Measurements from ENCODE around the gene FGF5.

FGF5 gene

DNA sequence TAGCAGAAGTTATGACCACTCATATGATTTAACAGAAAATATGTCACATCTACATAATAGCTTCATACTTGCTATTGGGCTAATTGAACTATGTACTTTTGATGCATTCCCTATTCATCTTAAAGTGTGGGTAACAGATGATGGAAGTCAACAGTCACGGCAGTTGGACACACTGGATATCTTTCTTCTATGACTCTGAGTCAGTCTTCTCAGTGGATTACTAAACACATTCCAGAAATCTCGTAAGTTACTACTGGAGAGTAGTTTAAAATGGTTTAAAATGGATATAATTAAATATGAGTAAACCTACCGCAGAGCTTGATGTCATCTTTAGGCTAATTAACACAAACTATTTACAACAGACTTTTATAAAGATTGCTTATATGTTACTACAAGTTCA, 39.0 kb downstream of the FGF5 start:
- Histone ChIP-seq H3K27ac (ENCODE audit: low read depth, low read length) (no peak overlapping the region), H2BK5ac (ENCODE audit: low read depth, low read length, poor library complexity) (no peak overlapping the region), H3K79me1 (ENCODE audit: low read length) (no peaks in the 10 kb centered on the region), H3K9ac (ENCODE audit: low read length) (no peak overlapping the region), H3K4me2 (ENCODE audit: low read length) (no peak overlapping the region), H3K27me3 (ENCODE audit: insufficient read depth, low read length) (no peaks in the 10 kb centered on the region), H3K4me3 (ENCODE audit: low read depth, low read length) (no peak overlapping the region), H4K12ac (ENCODE audit: low read depth, low read length) (no peak overlapping the region), H2AFZ (ENCODE audit: insufficient read depth, low read length, poor library complexity) (no peak overlapping the region), H2AK5ac (ENCODE audit: low read length) (no peak overlapping the region), H4K8ac (ENCODE audit: low read depth, low read length) (no peak overlapping the region), H3K79me2 (ENCODE audit: control insufficient read depth, insufficient read depth, low read length, poor library complexity) (no peaks in the 10 kb centered on the region), H2BK120ac (ENCODE audit: insufficient read depth, low read length, poor library complexity) (no peak overlapping the region), H4K91ac (ENCODE audit: low read depth, low read length) (no peak overlapping the region), H3K4ac (ENCODE audit: low read depth, low read length) (no peak overlapping the region), H3K36me3 (ENCODE audit: control insufficient read depth in 1 of 2, insufficient read depth in 2 of 2, low read length in 2 of 2) (no peaks in the 10 kb centered on the region), H3K18ac (ENCODE audit: low read length) (no peak overlapping the region), H3K14ac (ENCODE audit: low read length) (no peak overlapping the region), H3K4me1 (ENCODE audit: control insufficient read depth in 1 of 2, insufficient read depth in 2 of 2, low read length in 2 of 2) (no peaks in the 10 kb centered on the region), H3K9me3 (ENCODE audit: insufficient read depth, low read depth, low read length) (peaks cover 2% of the 10 kb centered on the region), H3K23ac (ENCODE audit: low read length) (no peak overlapping the region), H2BK12ac (ENCODE audit: low read length) (no peak overlapping the region)
- no peak for DNase-seq
- no CpG with 5 or more reads among the region's 3 CpGs for WGBS (ENCODE audit: extremely low coverage, insufficient coverage, insufficient read length)

DNA sequence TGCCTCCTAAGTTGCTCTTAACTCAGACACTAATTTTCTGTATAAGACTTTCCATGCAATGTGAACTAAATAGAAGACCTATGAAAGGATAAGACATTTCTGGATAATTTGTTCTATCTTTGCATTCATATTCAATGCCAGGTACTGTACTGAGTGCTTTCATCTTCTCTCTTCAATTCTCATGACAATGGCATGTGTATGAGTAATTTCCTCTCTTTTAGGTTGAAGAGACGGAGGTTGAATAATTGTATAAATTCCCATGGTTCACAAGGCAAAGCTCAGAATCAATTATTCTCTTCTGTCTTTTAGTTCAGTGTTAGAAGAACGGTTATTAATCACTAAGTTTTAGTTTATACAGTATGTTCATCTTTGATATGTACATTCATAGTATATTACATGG, 39.8 kb downstream of the FGF5 start:
- no peak overlapping the region for H4K12ac ChIP-seq (ENCODE audit: low read depth, low read length)
- no peak overlapping the region for H2AK5ac ChIP-seq (ENCODE audit: low read length)
- no peak overlapping the region for H3K4me2 ChIP-seq (ENCODE audit: low read length)
- no peaks in the 10 kb centered on the region for H3K79me1 ChIP-seq (ENCODE audit: low read length)
- H3K79me2 ChIP-seq (ENCODE audit: control insufficient read depth, insufficient read depth, low read length, poor library complexity) = no peaks in the 10 kb centered on the region
- H4K91ac ChIP-seq (ENCODE audit: low read depth, low read length) = no peak overlapping the region
- no peak overlapping the region for H2BK5ac ChIP-seq (ENCODE audit: low read depth, low read length, poor library complexity)
- WGBS (ENCODE audit: extremely low coverage, insufficient coverage, insufficient read length) = no CpG with 5 or more reads among the region's 2 CpGs
- no peaks in the 10 kb centered on the region for H3K27me3 ChIP-seq (ENCODE audit: insufficient read depth, low read length)
- no peak overlapping the region for H4K8ac ChIP-seq (ENCODE audit: low read depth, low read length)
- H3K23ac ChIP-seq (ENCODE audit: low read length) = no peak overlapping the region
- no peak overlapping the region for H3K4me3 ChIP-seq (ENCODE audit: low read depth, low read length)
- no peak overlapping the region for H3K4ac ChIP-seq (ENCODE audit: low read depth, low read length)
- no peak overlapping the region for H3K18ac ChIP-seq (ENCODE audit: low read length)
- peaks cover 2% of the 10 kb centered on the region for H3K9me3 ChIP-seq (ENCODE audit: insufficient read depth, low read depth, low read length)
- no peaks in the 10 kb centered on the region for H3K4me1 ChIP-seq (ENCODE audit: control insufficient read depth in 1 of 2, insufficient read depth in 2 of 2, low read length in 2 of 2)
- H3K27ac ChIP-seq (ENCODE audit: low read depth, low read length) = no peak overlapping the region
- no peak overlapping the region for H3K14ac ChIP-seq (ENCODE audit: low read length)
- no peaks in the 10 kb centered on the region for H3K36me3 ChIP-seq (ENCODE audit: control insufficient read depth in 1 of 2, insufficient read depth in 2 of 2, low read length in 2 of 2)
- H3K9ac ChIP-seq (ENCODE audit: low read length) = no peak overlapping the region
- DNase-seq = no peak
- no peak overlapping the region for H2BK12ac ChIP-seq (ENCODE audit: low read length)
- H2BK120ac ChIP-seq (ENCODE audit: insufficient read depth, low read length, poor library complexity) = no peak overlapping the region
- no peak overlapping the region for H2AFZ ChIP-seq (ENCODE audit: insufficient read depth, low read length, poor library complexity)

DNA sequence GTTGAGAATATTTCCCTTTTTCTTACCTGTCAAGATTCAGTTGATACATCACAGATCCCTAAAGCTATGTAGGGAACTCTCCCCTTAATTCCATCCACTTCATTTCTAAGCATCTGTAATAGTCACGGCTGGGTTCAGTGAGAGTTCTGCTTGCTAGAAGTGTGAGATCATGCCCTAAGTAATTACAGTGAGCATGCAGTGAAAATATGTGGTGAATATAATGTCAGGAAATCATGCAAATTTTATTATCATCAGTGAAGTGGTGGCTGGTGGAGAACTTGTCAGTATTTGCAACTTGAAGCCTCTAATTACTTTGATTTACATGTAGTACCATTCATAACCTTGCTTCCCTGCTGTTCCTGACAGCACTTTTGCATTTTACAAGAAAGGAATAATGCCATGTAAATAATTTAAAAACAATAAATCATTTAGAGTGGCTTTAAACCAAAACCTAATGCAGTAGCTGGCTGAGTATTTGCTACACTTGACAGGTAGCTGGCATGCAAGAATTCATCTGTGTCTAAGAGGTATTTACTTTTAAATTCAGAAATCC, 40.8 kb downstream of the FGF5 start:
- Histone ChIP-seq H3K9ac (ENCODE audit: low read length) (no peak overlapping the region), H3K9me3 (ENCODE audit: insufficient read depth, low read depth, low read length) (peaks cover 2% of the 10 kb centered on the region), H3K23ac (ENCODE audit: low read length) (no peak overlapping the region), H3K14ac (ENCODE audit: low read length) (no peak overlapping the region), H3K18ac (ENCODE audit: low read length) (no peak overlapping the region), H2BK120ac (ENCODE audit: insufficient read depth, low read length, poor library complexity) (no peak overlapping the region), H2AFZ (ENCODE audit: insufficient read depth, low read length, poor library complexity) (no peak overlapping the region), H4K91ac (ENCODE audit: low read depth, low read length) (no peak overlapping the region), H4K12ac (ENCODE audit: low read depth, low read length) (no peak overlapping the region), H2BK12ac (ENCODE audit: low read length) (no peak overlapping the region), H3K4me3 (ENCODE audit: low read depth, low read length) (no peak overlapping the region), H3K4me1 (ENCODE audit: control insufficient read depth in 1 of 2, insufficient read depth in 2 of 2, low read length in 2 of 2) (no peaks in the 10 kb centered on the region), H3K4me2 (ENCODE audit: low read length) (no peak overlapping the region), H3K27ac (ENCODE audit: low read depth, low read length) (no peak overlapping the region), H3K27me3 (ENCODE audit: insufficient read depth, low read length) (no peaks in the 10 kb centered on the region), H3K79me1 (ENCODE audit: low read length) (no peaks in the 10 kb centered on the region), H3K4ac (ENCODE audit: low read depth, low read length) (no peak overlapping the region), H3K79me2 (ENCODE audit: control insufficient read depth, insufficient read depth, low read length, poor library complexity) (no peaks in the 10 kb centered on the region), H4K8ac (ENCODE audit: low read depth, low read length) (no peak overlapping the region), H3K36me3 (ENCODE audit: control insufficient read depth in 1 of 2, insufficient read depth in 2 of 2, low read length in 2 of 2) (no peaks in the 10 kb centered on the region), H2BK5ac (ENCODE audit: low read depth, low read length, poor library complexity) (no peak overlapping the region), H2AK5ac (ENCODE audit: low read length) (no peak overlapping the region)
- no CpG with 5 or more reads among the region's 1 CpG for WGBS (ENCODE audit: extremely low coverage, insufficient coverage, insufficient read length)
- DNase-seq = no peak

DNA sequence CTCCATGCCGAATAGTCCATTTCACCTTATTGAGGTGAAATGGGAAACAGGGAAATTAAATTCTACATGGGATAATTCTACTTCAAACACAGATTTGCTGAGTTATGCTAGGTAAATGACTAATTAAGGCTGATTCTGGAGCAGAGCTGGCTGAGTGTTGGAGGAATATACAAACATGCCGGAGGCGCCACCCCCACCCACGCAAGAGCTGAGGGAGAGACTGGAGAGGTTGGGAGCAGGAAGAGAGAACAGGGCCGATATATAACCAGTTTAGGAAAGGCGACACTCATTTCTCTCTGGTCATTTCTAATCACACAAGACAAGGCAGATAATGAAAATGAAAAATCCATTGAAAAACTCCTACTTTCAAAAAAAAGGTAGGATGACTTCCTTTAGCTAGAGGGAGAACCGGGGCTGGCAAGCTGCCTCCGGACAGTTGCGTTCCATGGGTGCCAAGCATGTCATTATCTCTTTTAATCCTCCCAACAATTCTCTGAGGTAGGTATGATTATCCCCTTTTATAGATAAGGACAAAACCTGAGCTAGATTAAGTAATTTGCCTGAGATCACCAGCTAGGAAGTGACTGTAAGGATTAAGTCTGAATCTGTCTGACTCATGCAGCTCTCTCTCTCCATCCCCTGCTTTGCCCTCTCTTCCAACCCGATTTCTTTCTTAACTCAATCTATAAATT, 41.5 kb downstream of the FGF5 start:
- peak in 1 of 2 donors; percentile 9 for DNase-seq
- no peaks in the 10 kb centered on the region for H3K4me1 ChIP-seq (ENCODE audit: control insufficient read depth in 1 of 2, insufficient read depth in 2 of 2, low read length in 2 of 2)
- H3K79me2 ChIP-seq (ENCODE audit: control insufficient read depth, insufficient read depth, low read length, poor library complexity) = no peaks in the 10 kb centered on the region
- H2BK5ac ChIP-seq (ENCODE audit: low read depth, low read length, poor library complexity) = no peak overlapping the region
- H4K91ac ChIP-seq (ENCODE audit: low read depth, low read length) = no peak overlapping the region
- H3K18ac ChIP-seq (ENCODE audit: low read length) = no peak overlapping the region
- H3K9ac ChIP-seq (ENCODE audit: low read length) = no peak overlapping the region
- 100% methylated on average over 1 of the region's 10 CpGs for whole genome bisulfite sequencing (ENCODE audit: extremely low coverage, insufficient coverage, insufficient read length)
- H3K4ac ChIP-seq (ENCODE audit: low read depth, low read length) = no peak overlapping the region
- no peaks in the 10 kb centered on the region for H3K79me1 ChIP-seq (ENCODE audit: low read length)
- no peaks in the 10 kb centered on the region for H3K27me3 ChIP-seq (ENCODE audit: insufficient read depth, low read length)
- H2AFZ ChIP-seq (ENCODE audit: insufficient read depth, low read length, poor library complexity) = no peak overlapping the region
- H3K9me3 ChIP-seq (ENCODE audit: insufficient read depth, low read depth, low read length) = peaks cover under 1% of the 10 kb centered on the region
- H3K23ac ChIP-seq (ENCODE audit: low read length) = no peak overlapping the region
- no peak overlapping the region for H2BK120ac ChIP-seq (ENCODE audit: insufficient read depth, low read length, poor library complexity)
- H4K12ac ChIP-seq (ENCODE audit: low read depth, low read length) = no peak overlapping the region
- H3K4me3 ChIP-seq (ENCODE audit: low read depth, low read length) = no peak overlapping the region
- no peak overlapping the region for H3K14ac ChIP-seq (ENCODE audit: low read length)
- H3K27ac ChIP-seq (ENCODE audit: low read depth, low read length) = no peak overlapping the region
- H3K4me2 ChIP-seq (ENCODE audit: low read length) = no peak overlapping the region
- no peak overlapping the region for H2AK5ac ChIP-seq (ENCODE audit: low read length)
- no peaks in the 10 kb centered on the region for H3K36me3 ChIP-seq (ENCODE audit: control insufficient read depth in 1 of 2, insufficient read depth in 2 of 2, low read length in 2 of 2)
- H2BK12ac ChIP-seq (ENCODE audit: low read length) = no peak overlapping the region
- H4K8ac ChIP-seq (ENCODE audit: low read depth, low read length) = no peak overlapping the region

All from trophoblast cell (in vitro differentiated cells and primary cell).